GM19099 (cell line): Measurements from ENCODE around the gene TECPR1.
A peak's percentile ranks its signal among the peaks of the same experiment; 100 is the strongest.

Experiments used
- POLR2A ChIP-seq: IDR thresholded peaks from 3 replicates; pipeline ENCODE4 v1.6.1; 2011; ENCODE audit warnings: low read depth; ENCODE audit not compliant: insufficient read length; ENCODE audit errors: extremely low read depth

The TECPR1 gene

GRCh38 chr7:98278936-98279335 is 26.9 kb upstream of the TECPR1 start:
- no peak for TF ChIP-seq POLR2A

DNA sequence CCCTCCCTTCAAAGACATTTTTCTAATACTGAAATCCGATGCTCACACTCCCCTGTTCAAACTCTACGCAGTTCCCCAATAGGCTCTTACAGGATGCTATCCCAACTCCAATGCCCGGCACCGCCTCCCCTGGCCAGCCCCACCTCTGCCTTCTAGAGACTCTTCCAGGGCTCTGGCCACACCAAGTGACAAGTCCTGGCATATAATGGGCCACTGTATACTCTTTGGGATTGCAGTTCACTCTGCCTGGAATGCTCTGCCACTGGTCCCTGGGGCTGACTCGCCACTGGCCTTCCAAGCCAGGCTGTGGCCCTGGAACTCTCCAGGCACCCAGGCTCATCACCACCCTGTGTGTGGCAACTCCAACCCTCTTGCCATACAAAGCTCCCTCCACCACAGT is 26.4 kb upstream of the TECPR1 start:
- TF ChIP-seq POLR2A: no peak

- no peak for TF ChIP-seq POLR2A
These were observed 24.3 kb upstream of the TECPR1 start for GRCh38 chr7:98276241-98276761.

DNA sequence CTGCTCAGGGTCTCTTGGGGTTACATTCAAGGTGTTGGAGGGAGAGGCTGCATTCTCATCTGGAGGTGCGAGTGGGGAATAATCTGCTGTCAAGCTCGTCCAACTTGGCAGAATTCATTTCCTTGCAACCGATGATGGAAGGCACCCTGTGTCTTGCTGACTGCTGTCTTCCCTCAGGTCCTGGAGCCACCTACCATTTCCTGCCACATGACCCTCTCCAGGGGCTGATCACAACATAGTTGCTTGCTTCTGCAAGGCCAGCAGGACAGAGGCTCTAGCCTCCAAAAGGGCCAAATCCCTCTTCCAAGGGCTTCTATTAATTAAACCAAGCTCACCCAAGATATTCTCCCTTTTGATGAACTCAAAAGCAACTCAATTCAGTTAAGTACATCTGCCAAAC is 15.3 kb upstream of the TECPR1 start:
- TF ChIP-seq POLR2A: no peak

DNA sequence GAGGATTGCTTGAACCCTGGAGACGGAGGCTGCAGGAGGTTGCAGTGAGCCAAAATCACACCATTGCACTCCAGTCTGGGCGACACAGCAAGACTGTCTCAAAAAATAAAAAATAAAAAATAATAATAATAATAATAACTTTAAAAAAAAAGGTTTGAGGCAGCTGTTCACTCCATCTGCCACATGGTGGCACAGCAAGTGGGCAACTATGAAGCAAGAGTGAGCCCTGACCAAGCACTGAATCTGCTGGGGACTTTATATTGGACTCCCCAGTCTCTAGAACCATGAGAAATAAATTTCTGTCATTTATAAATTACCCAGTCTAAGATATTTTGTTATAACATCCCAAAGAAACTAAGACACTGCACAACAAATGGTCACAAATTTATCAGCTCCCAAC is 14.8 kb upstream of the TECPR1 start:
- TF ChIP-seq POLR2A: no peak

GRCh38 chr7:98265841-98266271 is 13.8 kb upstream of the TECPR1 start:
- no peak for TF ChIP-seq POLR2A

DNA sequence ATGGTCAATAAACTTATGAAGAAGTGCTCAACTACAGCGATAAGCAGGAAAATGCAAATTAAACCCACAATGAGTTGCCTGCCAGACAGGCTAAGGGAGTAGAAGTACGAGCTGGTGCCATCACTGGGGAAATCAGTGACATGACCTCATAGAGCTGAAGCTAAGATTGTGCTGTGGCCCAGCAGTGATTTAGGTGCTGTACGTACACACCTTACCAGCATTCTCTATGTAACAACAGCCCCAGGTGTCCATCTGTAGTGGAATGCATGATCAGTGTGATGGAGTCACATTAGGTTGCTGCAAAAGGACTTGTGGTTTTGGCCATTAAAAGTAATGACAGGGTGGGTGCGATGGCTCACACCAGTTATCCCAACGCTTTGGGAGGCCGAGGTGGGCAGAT is 5.7 kb upstream of the TECPR1 start:
- no peak for TF ChIP-seq POLR2A

- TF ChIP-seq POLR2A: no peak
These were observed 4.4 kb upstream of the TECPR1 start for GRCh38 chr7:98256431-98256830.

DNA sequence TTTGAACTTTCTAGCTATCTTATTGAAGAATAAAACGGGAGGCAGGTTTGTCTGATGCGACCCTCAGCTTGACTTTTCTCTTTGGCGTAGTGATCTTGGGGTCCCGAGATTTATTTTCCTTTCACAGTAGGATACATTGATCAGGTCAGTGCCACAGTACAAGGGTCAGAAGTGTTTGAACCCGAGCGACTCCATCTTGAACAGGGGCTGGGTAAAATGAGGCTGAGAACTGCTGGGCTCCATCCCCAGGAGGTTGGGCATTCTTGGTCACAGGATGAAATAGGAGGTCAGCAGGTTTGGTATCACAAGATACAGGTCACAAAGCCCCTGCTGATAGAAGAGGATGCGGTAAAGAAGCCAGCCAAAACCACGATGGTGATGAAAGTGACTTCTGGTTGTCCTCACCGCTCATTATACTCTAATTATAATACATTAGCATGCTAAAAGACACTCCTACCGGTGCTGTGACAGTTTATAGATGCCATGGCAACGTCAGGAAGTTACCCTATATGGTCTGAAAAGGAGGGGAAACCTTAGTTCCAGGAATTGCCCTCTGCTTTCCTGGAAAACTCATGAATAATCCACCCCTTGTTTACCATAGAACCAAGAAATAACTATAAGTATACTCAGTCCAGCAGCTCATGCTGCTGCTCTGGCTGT is 3.0 kb upstream of the TECPR1 start:
- TF ChIP-seq POLR2A: no peak

DNA sequence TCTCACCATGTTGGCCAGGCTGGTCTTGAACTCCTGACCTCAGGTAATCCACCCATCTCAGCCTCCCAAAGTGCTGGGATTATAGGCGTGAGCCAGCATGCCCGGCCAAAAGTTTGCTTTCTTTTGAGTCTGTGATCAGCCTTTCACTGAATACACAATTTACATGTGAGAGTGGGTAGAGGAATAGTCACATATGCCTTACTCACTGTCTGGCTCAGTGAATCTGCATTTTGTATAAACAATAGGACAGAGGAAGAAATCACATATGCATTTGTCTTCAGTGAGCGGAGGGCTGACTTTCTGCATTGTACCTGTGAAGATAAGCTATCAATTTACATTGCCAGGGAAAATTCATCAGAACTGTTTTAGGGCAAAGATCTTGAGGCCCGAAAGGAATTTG is 2.5 kb upstream of the TECPR1 start:
- no peak for TF ChIP-seq POLR2A

GRCh38 chr7:98252425-98253054 is 508 bp upstream of the TECPR1 start:
- no peak for TF ChIP-seq POLR2A

DNA sequence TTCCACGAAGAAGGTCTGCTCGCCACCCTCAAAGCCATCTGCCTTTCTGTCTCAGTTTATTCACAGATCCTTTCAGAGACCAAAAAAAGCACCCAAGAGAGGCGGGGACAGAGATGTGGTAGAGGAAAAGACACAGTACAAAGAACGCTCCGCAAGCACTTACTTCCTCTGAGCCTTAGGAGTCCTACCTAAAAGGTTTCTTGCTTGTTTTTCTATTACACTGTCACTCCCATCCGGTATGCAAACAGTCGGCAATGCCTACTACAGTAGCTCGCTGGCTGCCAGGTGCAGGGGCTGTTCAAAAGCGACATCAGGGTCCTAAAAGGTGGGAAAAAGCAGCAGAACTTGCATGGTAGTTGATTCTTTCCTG is 816 bp downstream of the TECPR1 start:
- TF ChIP-seq POLR2A: peak; percentile 2

- TF ChIP-seq POLR2A: peak; percentile 37
These were observed 1.2 kb downstream of the TECPR1 start for GRCh38 chr7:98250789-98251188.

- no peak for TF ChIP-seq POLR2A
These were observed 2.9 kb downstream of the TECPR1 start for GRCh38 chr7:98249106-98249505.

- TF ChIP-seq POLR2A: no peak
These were observed 3.9 kb downstream of the TECPR1 start for GRCh38 chr7:98248156-98248555.

- TF ChIP-seq POLR2A: no peak
These were observed 7.2 kb downstream of the TECPR1 start for GRCh38 chr7:98244871-98245270.
